Measurements from ENCODE around the gene TEX22.

DNA sequence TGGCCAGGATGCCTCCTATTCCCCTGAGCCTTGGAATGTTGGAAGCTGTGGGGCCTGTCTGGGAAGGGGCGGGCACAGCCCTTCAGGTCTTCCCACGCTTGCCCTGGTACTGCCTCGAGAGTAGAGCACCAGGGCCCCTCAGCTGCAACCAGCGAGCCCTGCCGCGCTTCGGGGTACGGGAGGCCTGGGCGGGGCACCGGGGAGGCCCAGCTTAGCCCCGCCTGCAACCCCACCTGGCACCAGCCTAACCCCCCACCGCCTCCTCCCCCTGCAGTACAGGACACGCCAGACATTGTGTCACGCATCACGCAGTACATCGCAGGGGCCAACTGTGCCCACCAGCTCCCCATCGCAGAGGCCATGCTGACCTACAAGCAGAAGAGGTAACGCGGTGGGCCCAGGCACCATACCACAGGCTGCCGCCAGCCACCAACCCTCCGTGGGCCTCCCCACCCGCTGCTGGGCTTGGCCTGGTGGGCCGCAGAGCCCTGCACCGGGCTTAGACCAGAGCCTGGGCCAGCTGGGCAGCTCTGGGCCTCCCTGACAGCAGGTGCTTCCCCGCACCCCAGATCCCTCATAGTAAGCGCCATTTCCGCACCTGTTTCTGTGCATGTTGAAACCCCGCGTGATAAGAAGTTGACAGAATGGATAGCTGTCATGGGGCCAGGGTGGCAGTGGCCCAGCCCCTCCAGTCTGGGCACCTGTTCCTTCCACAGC, 13.6 kb upstream of the TEX22 start:
- TF ChIP-seq CTCF (IDR thresholded peaks at IDR 0.05) (no peak), EZH2 (IDR thresholded peaks at IDR 0.05) (no peak), EZH2phosphoT487 (IDR thresholded peaks at IDR 0.05) (no peak)

Data from neural progenitor cell (in vitro differentiated cells).